Neural cell (in vitro differentiated cells): ENCODE results near the gene SEC14L3.

Source experiments
- CTCF ChIP-seq: fragments of 450-650 bp; IDR thresholded peaks from 2 replicates; pipeline ENCODE4 v1.5.1; 2014; ENCODE audit warnings: antibody characterized with exemption, mild to moderate bottlenecking, moderate library complexity; ENCODE audit not compliant: poor library complexity, severe bottlenecking
- EZH2 ChIP-seq: fragments of 200-600, 300-800 bp; shearing (Covaris generic), sonication (generic); IDR thresholded peaks from 2 replicates; pipeline ENCODE4 v1.6.1; 2014; ENCODE audit warnings: antibody characterized with exemption, low read length, borderline replicate concordance, mild to moderate bottlenecking; ENCODE audit not compliant: insufficient read depth, poor library complexity, severe bottlenecking
- POLR2AphosphoS5 ChIP-seq: IDR thresholded peaks from 2 replicates; pipeline ENCODE4 v1.6.1; 2012
- REST ChIP-seq: IDR thresholded peaks from 2 replicates; pipeline ENCODE4 v1.6.1; 2012; ENCODE audit warnings: borderline replicate concordance

- no peak for TF ChIP-seq CTCF
- TF ChIP-seq POLR2AphosphoS5 = no peak
- TF ChIP-seq EZH2 = no peak
- TF ChIP-seq REST = no peak
Measured at GRCh38 chr22:30416403-30416802, 55.4 kb downstream of the SEC14L3 start.
